Measurements from ENCODE around the gene LAD1. TPM values are rescaled to one million over a fixed set of nuclear protein-coding genes. Genes with fewer than 3 reads are reported as not detected.

LAD1 gene
- total and polyA plus RNA-seq, 2 of the 4 experiments (the other 2 are of a cell fraction): under 0.01 to 0.07 TPM

DNA sequence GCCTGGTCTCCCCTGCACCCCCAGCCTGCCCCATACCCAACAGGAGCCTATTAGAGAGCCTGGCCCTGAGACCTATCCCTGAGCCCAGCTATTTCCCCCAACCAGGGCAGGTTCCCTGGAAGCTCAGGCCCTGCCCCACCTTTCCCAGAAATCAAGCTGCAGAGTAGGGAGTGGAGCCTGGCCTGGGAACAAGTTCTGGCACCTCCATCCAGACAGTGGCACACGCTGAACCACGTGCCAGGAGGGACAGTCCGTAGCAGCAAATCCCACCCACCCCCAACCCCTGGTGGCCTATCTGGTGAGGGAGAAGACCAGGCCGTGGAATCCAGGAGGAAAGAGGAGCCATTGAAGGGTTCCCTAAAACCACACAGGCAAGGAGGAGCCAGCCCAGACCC is 44.2 kb downstream of the LAD1 start:
- Histone ChIP-seq H4K20me1 (ENCODE audit: insufficient read depth, low read length) (no peaks in the 10 kb centered on the region; the same call in 1 of the 2 replicates), H3K23ac (ENCODE audit: low read depth, low read length) (no peak overlapping the region), H3K4me1 (ENCODE audit: control insufficient read depth, insufficient read depth, low read length) (no peaks in the 10 kb centered on the region), H3K4ac (ENCODE audit: low read depth, low read length) (no peak overlapping the region), H2BK20ac (ENCODE audit: low read depth, low read length) (no peak overlapping the region), H2AK9ac (replicated peaks; ENCODE audit: low read depth, low read length, poor library complexity) (no peak overlapping the region), H4K8ac (ENCODE audit: low read depth in 2 of 2, low read length in 2 of 2) (no peak overlapping the region), H3K9ac (ENCODE audit: low read depth, low read length) (no peak overlapping the region), H4K91ac (ENCODE audit: insufficient read depth, low read depth, low read length) (no peak overlapping the region), H4K5ac (ENCODE audit: low read depth, low read length) (no peak overlapping the region), H2BK15ac (ENCODE audit: low read depth, low read length) (no peak overlapping the region), H2AK5ac (ENCODE audit: low read depth, low read length) (no peak overlapping the region), H3K56ac (ENCODE audit: extremely low read depth, insufficient read depth, low read length) (no peak overlapping the region), H2BK5ac (ENCODE audit: low read depth, low read length, poor library complexity, severe bottlenecking) (no peak overlapping the region), H3K4me2 (ENCODE audit: low read depth, low read length) (no peak overlapping the region), H2BK120ac (ENCODE audit: low read depth, low read length) (no peak overlapping the region), H3K4me3 (ENCODE audit: insufficient read depth, low read depth, low read length) (no peak overlapping the region), H3K36me3 (ENCODE audit: control insufficient read depth, insufficient read depth, low read length) (no peaks in the 10 kb centered on the region), H3K27me3 (ENCODE audit: control insufficient read depth, insufficient read depth, low read length) (peaks cover 74% of the 10 kb centered on the region), H3K18ac (ENCODE audit: low read depth, low read length) (no peak overlapping the region), H3K79me1 (ENCODE audit: low read depth in 1 of 2, low read length in 2 of 2) (no peaks in the 10 kb centered on the region), H3K9me3 (ENCODE audit: control insufficient read depth, insufficient read depth, low read length) (no peaks in the 10 kb centered on the region), H2AFZ (replicated peaks; ENCODE audit: low read length, poor library complexity) (no peak overlapping the region), H3K14ac (replicated peaks; ENCODE audit: low read depth, low read length) (no peak overlapping the region), H3K27ac (ENCODE audit: insufficient read depth, low read length) (no peak overlapping the region), H3K9me1 (ENCODE audit: insufficient read depth, low read length) (no peaks in the 10 kb centered on the region)
- dilution Hi-C loops (cut with HindIII; ENCODE audit: low sequenced_read_pairs, unreplicated experiment) (no loop called here), in situ Hi-C loops (cut with MboI; ENCODE audit: low sequenced_read_pairs) (loop anchor here (5.0 kb wide), 1 partner anchor 93 kb away; no protein-coding TSS in a partner anchor), intact Hi-C loops (cut with micrococcal nuclease) (no loop called here)
- POLR2A ChIA-PET (ENCODE audit: unreplicated experiment): no interaction called here
- CTCF ChIA-PET: interaction anchor here (0.9 kb wide), 1 partner anchor 8 kb away, joined by 4 read pairs; no protein-coding TSS in a partner anchor
- TF ChIP-seq CEBPB (IDR thresholded peaks at IDR 0.05; ENCODE audit: low read depth, low read length) (no peak), FOS (IDR thresholded peaks at IDR 0.05; ENCODE audit: low read depth, low read length) (no peak), POLR2A (IDR thresholded peaks at IDR 0.05; ENCODE audit: low read depth, low read length) (no peak)
- TF ChIP-seq, protein P1, sequence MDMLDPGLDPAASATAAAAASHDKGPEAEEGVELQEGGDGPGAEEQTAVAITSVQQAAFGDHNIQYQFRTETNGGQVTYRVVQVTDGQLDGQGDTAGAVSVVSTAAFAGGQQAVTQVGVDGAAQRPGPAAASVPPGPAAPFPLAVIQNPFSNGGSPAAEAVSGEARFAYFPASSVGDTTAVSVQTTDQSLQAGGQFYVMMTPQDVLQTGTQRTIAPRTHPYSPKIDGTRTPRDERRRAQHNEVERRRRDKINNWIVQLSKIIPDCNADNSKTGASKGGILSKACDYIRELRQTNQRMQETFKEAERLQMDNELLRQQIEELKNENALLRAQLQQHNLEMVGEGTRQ (IDR thresholded peaks at IDR 0.05; ENCODE audit: low read depth, low read length): no peak
- DNase-seq: no peak
- 40% methylated on average over 1 of the region's 4 CpGs; no CpG with 5 or more reads in 1 of the 2 experiments for WGBS, 2 experiments (ENCODE audit: extremely low coverage in 2 of 2, insufficient read length in 1 of 2)
- no peak for ATAC-seq (ENCODE audit: low read depth)
- BruUV-seq (replicated peaks): no TSS peak
